HG03039 (cell line): ENCODE measurements around the gene OSBPL2.

ENCODE experiments used
- ATAC-seq: cut with Tn5 transposase; IDR thresholded peaks from one replicate; pipeline ENCODE4 v1.9.1; 2021; ENCODE audit warnings: mild to moderate bottlenecking, moderate library complexity; ENCODE audit not compliant: unreplicated experiment

The OSBPL2 gene

GRCh38 chr20:62309198-62309944, 71.0 kb downstream of the OSBPL2 start:
- ATAC-seq = no peak

GRCh38 chr20:62309947-62310756, 71.8 kb downstream of the OSBPL2 start:
- ATAC-seq = no peak

- no peak for ATAC-seq
These were observed 72.4 kb downstream of the OSBPL2 start for GRCh38 chr20:62310757-62311121.

- ATAC-seq = no peak
These were observed 72.8 kb downstream of the OSBPL2 start for GRCh38 chr20:62311150-62311549.

GRCh38 chr20:62311832-62312661, 73.7 kb downstream of the OSBPL2 start:
- no peak for ATAC-seq

- no peak for ATAC-seq
These were observed 74.3 kb downstream of the OSBPL2 start for GRCh38 chr20:62312662-62312977.

- ATAC-seq = no peak
These were observed 74.7 kb downstream of the OSBPL2 start for GRCh38 chr20:62313021-62313420.

- no peak for ATAC-seq
These were observed 75.4 kb downstream of the OSBPL2 start for GRCh38 chr20:62313460-62314338.

GRCh38 chr20:62314339-62314638, 76.0 kb downstream of the OSBPL2 start:
- ATAC-seq = no peak

- ATAC-seq = no peak
These were observed 76.5 kb downstream of the OSBPL2 start for GRCh38 chr20:62314711-62315302.

GRCh38 chr20:62315773-62316172, 77.5 kb downstream of the OSBPL2 start:
- ATAC-seq = no peak

- ATAC-seq = no peak
These were observed 78.2 kb downstream of the OSBPL2 start for GRCh38 chr20:62316331-62317166.

- no peak for ATAC-seq
These were observed 78.9 kb downstream of the OSBPL2 start for GRCh38 chr20:62317167-62317655.

- no peak for ATAC-seq
These were observed 80.4 kb downstream of the OSBPL2 start for GRCh38 chr20:62318400-62319345.

GRCh38 chr20:62319346-62319909, 81.1 kb downstream of the OSBPL2 start:
- ATAC-seq = no peak

- no peak for ATAC-seq
These were observed 82.4 kb downstream of the OSBPL2 start for GRCh38 chr20:62320581-62321354.

- ATAC-seq = no peak
These were observed 83.2 kb downstream of the OSBPL2 start for GRCh38 chr20:62321521-62321948.
